SK-N-MC (cell line): ENCODE measurements around the gene SMARCAD1.

ENCODE experiments used
- EZH2 ChIP-seq: fragments of 200-600 bp; sonication (generic); IDR thresholded peaks from one replicate; pipeline ENCODE4 v1.6.1; 2017; ENCODE audit warnings: antibody characterized with exemption
- FOXP2 ChIP-seq: optimal IDR thresholded peaks from 2 replicates; pipeline ENCODE3; 2011; ENCODE audit warnings: mild to moderate bottlenecking, moderate library complexity; ENCODE audit not compliant: insufficient read depth; ENCODE audit errors: extremely low read length, control extremely low read depth
- POLR2AphosphoS5 ChIP-seq: IDR thresholded peaks from 2 replicates; pipeline ENCODE4 v1.6.1; 2012; ENCODE audit warnings: mild to moderate bottlenecking, low read depth, low read length, borderline replicate concordance

DNA sequence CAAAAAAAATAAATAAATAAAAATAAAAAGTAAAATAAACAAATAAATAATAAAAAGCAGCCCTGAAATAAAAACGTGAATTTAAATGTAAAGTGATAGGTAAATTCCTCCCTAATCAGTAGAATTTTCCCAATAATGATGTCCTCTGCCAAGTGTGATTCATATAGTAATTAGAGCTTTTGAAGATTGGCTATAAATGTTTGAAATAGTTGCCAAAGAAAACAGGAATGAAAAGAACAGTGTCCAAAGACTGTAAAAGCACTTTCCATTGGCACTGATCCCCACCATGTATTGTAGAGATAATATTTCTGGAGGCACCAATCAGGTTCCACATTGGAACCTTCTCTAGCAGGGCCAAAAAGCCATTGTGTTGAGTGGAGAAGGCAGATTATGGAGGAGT lies 25.9 kb upstream of the SMARCAD1 start:
- no peak for TF ChIP-seq POLR2AphosphoS5
- no peak for TF ChIP-seq EZH2
- no peak for TF ChIP-seq FOXP2
